ENCODE measurements around the gene FSIP1. TPM values are rescaled to one million over a fixed set of nuclear protein-coding genes. Genes with fewer than 3 reads are reported as not detected.
A peak's percentile ranks its signal among the peaks of the same experiment; 100 is the strongest.
"Not testable (repeated sequence)": the region's sequence is repeated elsewhere in the genome, so short reads cannot be mapped to it uniquely, and the experiment has no call there.

The FSIP1 gene
- total RNA-seq: 0.27 TPM

DNA sequence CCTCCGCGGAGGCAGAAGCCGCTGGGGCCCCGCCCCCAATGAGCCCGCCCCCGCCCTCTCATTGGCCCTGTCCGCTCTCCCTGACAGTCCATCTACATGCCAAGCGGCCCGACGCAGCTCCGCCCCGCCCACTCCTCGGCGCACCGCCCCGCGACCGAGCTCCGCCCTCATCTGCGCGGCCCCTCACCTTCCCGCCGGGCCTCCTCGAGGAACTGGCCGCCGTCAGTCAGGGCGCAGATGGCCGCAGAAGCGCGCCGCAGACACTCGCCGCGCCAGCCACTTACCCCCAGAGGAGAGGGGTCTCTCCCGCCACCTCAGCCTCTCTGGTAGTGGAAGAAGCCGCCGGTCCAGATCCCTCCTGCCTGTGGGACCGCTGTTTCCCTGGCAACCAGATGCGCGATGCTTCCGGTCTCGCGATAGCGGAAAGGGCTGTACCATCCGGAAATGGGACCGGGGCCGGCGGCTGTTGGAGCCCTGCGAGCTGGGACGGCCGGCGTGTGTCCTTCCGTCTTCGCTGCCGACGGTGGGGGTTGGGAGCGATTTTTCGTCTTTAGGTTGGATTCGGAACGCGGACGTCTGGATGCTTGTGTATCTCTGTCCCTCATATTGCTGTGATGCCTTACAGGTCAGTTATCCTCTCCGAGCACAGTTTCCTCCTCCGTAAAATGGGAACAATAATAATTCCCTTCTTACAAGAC, at the start of gene FSIP1:
TSS of gene FSIP1 (minus strand) at position 401 of the 698 bp plus-strand sequence. CDS start 6,317 bp downstream, outside the sequence.
- peak; percentile 93 to 95 (median 93) for DNase-seq (ENCODE audit: low read depth in 2 of 3, low spot score in 2 of 3)

DNA sequence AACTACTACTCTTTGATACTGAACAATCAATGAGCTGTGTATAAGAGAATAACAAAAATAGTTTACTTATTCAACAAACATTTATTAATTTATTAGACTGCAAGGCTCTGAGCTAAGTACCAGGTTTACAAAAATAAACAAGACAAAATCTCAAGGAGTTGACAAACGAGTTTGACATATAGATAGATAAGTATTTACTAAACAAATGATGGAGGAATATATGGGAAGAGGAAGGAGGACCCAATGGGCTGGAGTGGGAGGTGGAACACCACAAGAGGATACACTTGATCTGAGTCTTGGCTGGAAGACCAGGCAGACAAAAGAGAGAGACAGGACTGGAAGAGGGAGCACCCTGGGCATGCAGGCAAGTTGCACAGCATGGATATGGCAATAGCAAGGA, 47.5 kb upstream of the FSIP1 start:
- no peak for DNase-seq (ENCODE audit: low read depth in 2 of 3, low spot score in 2 of 3)

DNA sequence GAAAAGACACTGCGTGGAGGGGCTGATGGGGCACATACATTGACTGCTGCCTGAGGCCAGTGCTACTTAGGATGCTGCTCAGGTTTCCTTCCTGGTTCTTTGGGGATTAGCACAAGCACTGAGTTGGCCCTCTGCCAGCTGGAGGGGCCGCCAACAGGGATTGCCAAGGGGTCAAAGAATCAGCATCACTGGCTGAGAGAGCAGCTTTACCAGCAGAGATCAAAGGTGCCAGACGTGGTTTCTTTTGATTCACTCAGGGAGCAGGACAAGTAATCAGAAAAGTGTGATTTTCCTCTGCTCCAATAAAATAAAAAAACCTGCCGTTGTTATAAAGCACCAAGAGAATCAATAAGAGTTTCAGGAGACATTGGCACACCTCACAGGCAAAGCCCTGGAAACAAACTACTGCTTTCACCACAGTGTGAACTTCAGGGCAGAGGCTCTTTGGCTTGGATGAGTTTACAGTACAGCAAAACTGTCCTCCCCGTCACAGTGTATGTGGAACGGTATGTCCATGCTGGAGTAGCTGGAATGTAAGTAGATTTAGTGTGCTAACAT, 45.8 kb upstream of the FSIP1 start:
- no peak for DNase-seq (ENCODE audit: low read depth in 2 of 3, low spot score in 2 of 3)

DNA sequence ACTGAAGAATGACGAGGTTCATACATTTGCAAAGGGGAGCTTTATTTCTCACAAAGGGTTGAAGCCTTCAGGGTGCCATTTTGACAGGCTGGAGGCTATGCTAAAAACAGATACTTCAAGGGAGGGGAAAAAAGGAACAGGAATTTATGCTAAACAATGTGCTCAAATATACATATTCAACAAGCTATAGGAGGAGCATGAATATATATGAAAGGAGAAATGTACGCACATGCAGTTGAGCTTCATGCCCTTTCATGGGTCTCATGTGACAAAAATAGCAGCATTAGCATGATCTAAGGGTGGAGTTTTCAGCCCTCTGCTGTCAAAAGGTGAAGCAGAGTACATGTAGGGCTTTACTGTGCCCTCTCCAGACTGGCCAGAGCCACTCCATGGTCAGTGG, 44.3 kb upstream of the FSIP1 start:
- DNase-seq (ENCODE audit: low read depth in 2 of 3, low spot score in 2 of 3): no peak

DNA sequence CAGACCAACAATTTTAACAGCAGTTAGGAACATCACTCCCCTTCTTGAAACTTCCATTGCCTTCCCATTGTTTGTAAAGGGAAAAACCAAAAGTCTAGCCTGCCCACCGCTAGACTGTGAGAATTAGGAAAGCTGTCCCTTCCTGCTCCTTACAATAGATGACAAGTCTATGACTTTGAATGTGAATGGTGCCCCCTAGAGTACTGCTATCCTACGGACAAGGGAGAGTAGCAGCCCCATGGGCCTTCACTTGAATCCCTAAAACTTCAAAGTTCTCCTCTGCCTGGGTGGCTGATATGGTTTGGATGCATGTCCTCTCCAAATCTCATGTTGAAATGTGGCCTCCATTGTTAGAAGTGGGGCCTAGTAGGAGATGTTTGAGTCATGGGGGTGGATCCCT, 41.0 kb upstream of the FSIP1 start:
- DNase-seq (ENCODE audit: low read depth in 2 of 3, low spot score in 2 of 3): no peak

DNA sequence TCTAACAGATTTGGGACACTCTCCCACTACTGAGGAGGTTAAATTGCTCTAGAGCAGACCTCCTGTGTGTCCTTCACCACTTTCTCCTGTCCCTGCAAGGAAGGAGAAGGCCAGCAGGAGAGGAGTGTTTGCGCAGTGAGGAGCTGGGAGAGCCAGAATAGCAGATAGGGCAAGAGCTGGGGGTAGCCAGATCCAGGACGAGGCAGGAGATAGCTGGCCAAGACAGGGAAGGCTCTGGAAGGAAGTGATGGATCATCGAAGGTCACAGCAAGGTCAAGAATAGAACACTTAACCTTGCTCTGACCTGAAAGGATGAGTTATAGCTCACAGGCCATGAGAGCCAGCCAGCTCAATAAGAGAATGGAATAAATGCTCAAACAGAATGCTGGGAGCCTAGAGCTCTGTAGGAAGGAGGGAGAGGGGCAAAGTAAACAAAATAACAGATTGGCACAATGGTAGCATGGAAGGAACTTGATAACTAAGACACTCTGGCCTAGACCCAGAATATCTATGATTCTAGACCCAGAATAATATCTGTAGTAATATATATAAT, 37.5 kb upstream of the FSIP1 start:
- DNase-seq (ENCODE audit: low read depth in 2 of 3, low spot score in 2 of 3): no peak

DNA sequence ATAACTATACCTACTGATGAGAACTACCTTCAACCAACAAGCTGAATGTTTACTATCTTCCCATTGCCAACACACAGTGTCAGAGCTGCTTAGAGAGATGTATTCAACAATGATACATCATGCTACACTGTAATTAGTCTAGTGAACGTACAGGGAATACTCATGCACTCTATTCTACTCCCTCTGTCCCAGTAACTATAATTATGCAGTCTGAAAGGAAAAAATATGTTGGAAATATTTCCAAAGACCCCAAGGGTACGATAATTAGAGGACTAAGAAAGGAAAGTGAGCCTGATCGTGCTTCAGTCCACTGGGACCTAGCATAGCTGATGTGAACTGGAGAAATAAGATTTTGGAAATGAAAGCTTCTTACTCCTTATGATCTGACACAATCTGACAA, 36.9 kb upstream of the FSIP1 start:
- DNase-seq (ENCODE audit: low read depth in 2 of 3, low spot score in 2 of 3): no peak

DNA sequence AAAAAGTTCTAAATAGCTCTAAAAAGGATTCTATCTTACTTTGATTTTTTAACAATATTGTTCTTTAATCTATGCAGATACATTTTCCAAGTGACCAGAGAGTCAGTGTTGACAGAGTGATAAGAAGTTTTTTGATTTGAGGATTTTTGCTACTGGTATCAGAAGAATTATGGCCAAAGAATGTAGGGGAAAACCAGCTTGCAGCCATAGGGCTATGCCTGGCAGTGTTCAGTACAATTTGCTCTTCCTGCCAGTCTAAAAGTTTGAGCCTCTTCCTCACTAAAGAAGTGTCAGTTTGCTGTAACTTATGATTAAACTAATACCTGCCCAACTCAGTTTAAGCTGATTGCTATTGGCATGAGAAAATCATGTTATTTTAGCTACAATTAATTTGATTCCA, 35.3 kb upstream of the FSIP1 start:
- no peak for DNase-seq (ENCODE audit: low read depth in 2 of 3, low spot score in 2 of 3)

DNA sequence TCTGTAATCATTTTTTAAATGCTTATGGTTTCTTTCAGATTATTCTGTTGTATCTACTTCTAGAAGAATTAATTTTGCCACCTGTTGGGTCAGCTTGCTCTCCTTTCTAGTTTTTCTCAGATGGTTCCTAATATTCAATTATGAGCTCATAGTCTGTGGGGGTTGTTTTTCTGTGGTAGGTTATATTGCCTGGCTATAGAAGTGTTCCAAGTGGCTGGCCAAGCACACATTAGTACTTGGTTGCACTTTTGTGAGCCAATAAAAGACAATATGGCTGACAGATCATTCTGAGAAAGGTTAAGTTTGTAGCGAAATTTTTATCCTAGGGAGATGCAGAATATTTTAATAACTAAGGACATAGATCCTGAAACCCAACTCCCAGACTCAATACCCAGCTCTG, 31.8 kb upstream of the FSIP1 start:
- DNase-seq (ENCODE audit: low read depth in 2 of 3, low spot score in 2 of 3): no peak

DNA sequence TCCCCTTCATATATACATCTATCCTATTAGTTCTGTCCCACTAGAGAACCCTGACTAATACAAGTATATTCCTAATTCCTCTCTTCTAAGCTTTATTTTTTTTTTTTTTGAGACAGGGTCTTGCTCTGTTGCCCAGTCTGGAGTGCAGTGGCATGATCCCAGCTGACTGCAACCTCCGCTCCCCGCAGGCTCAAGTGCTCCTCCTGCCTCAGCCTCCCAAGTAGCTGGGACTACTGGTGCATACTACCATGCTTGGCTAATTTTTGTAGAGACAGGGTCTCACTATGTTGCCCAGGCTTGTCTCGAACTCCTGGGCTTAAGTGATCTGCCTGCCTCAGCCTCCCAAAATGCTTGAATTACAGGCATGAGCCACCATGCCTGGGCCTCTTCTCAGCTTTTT, 30.0 kb upstream of the FSIP1 start:
- not testable (repeated sequence) for DNase-seq (ENCODE audit: low read depth in 2 of 3, low spot score in 2 of 3)

DNA sequence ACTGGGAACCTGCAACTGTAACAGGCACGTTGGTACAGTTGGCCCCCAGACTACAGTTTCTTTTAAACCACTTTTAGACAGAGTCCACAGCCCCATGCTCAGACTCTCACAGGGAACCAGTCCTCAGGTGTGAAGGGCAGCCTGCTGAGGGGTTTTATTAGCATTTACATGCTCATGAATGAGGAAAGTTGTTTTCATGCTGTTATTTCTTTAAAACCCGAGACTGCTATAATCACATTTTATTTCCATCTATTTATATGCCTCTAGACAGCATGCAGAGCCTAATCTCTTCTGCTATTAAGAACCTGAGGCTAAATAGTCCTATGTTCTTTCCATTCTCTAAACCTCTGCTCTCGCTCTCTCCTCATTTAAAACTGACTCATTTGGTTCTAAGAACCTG, 26.3 kb upstream of the FSIP1 start:
- no peak for DNase-seq (ENCODE audit: low read depth in 2 of 3, low spot score in 2 of 3)

DNA sequence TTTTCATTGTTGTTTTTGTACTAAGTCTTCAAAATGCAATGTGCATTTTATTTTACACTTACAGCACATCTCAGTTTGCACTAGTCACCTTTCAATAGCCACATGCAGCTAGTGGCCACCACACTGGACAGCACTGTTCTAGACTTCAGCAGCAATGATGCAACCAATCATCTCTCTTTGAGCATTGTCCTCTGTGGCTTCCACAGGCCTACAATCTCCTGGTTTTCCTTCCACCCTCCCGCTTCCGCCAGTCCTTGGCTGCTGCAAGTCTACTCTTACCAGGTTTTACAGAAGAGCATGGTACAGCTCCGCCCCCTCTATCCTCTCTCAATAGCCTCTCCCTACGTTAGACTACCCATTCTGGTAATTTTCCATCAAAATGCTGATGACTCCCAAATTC, 25.1 kb upstream of the FSIP1 start:
- DNase-seq (ENCODE audit: low read depth in 2 of 3, low spot score in 2 of 3): no peak

DNA sequence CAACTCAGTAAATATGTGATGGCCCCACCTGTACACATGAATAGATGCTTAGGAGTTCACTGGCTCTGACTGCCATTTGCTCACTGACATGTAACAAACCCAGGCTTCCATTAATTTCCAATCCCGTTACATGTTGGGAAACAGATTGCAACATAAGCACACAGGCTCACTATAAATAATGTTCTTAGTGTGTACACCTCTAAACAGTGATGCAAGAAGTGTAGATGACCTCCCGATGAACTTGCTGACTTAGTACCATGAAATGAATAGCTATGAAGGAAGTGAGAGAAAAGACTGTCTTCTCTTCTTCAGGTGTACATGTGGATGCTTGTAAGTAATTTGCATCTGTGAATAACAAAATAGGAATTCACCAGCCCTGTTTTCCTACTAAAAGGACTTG, 21.4 kb upstream of the FSIP1 start:
- DNase-seq (ENCODE audit: low read depth in 2 of 3, low spot score in 2 of 3): no peak

DNA sequence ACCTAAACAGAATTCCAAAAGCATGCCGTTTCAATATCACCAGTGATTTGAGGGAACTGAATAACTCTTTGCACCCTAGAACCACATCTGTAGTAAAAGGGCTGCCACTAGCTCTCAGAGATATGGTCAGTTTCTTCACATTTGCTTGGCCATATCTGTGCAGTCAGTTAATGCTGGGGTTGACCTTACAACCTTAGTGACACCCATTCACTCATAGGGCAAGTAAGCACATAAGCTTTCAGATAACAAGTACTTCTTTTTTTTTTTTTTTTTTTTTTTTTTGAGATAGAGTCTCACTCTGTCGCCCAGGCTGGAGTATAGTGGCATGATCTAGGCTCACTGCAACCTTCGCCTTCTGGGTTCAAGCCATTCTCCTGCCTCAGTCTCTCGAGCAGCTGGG, 20.4 kb upstream of the FSIP1 start:
- DNase-seq (ENCODE audit: low read depth in 2 of 3, low spot score in 2 of 3): no peak

DNA sequence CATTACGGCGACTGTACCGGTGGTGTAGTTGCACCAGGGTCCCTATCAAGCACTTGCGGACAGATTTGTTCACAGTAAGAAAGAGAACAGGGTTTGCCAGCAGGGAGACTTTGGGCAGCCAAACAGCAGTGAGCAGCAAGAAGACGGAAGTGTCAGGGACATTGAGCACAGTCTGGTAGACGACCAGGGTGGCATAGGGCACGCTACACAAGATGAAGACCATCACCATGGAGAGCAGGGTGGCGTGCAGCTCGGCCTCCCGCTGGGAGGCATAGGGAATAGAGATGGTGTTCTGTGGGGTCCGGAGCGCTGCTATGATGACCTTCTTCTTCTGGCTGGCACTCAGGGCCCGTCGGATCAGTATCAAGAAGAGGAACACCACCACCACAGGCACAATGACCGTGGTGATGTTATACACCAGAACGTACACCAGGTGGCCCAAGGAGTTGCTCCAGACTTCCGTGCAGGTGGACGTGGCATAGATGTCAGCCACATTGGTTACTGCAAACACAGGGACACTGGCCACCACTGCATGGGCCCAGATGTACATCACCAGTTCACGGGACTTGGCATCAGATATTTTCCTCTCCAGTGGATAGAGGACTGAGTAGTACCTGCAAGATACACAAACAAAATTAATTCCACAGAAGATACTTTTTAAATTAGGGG, 19.1 kb upstream of the FSIP1 start:
- peak in 1 of 3 donors; percentile 20 for DNase-seq (ENCODE audit: low read depth in 2 of 3, low spot score in 2 of 3)

DNA sequence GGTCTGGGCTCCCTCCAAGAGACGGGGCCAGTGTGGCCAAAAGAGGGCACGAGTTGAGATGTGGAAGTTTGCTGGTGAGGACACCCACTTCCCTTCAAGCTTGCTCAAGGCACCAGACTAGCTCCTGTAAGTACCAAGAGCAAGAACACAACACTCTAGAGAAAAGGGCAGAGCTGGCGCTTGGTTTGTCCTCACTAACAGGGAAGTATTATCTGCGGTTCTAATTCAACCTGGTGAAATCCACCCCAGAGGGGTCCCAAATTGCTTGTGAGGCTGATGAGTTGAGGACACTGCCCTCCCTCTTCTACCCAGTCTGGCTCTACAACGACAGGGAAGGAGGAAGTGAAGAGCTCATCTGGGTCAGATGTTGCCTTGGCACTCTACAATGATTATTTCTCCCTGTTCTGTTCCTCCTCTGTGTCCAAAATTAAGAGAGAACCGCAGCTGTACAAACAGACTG, 16.9 kb upstream of the FSIP1 start:
- DNase-seq (ENCODE audit: low read depth in 2 of 3, low spot score in 2 of 3): no peak

DNA sequence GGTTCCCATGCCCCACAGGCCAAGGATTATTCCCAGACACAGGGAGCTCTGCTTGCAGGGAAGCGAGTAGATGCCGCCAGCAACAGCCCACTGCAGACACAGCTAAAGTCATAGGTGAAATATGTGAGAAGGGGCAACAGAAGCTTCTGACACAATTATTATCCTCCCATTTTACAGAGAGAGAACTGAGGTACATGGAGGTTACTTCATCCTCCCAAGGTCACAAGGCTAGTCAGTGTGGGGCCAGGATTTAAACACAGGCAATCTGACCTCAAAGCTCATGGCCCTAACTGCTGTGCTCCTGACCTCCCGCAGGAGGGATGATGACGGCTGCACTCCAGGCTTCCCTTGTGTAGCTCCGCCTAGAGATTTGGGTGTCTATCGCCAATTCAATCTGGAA, 15.7 kb upstream of the FSIP1 start:
- no peak for DNase-seq (ENCODE audit: low read depth in 2 of 3, low spot score in 2 of 3)

DNA sequence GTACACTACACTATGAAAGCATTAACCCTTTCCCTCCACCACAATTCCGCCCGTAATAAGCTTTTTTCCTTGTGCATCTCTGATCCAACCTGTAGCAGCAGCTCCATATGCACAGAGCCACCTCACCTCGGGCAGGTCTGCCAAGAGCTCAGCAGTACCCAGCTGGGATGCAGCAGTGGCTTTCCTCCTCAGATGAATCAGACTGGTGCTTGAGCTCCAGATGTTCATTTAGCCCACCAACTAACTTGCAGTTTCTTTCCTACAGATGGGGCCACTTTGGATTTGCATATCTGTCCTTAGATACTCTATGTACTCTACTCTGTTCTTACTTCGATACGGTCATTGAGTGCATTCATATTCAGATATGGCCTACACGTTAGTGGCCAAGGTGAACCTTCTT, 14.8 kb upstream of the FSIP1 start:
- no peak for DNase-seq (ENCODE audit: low read depth in 2 of 3, low spot score in 2 of 3)

DNA sequence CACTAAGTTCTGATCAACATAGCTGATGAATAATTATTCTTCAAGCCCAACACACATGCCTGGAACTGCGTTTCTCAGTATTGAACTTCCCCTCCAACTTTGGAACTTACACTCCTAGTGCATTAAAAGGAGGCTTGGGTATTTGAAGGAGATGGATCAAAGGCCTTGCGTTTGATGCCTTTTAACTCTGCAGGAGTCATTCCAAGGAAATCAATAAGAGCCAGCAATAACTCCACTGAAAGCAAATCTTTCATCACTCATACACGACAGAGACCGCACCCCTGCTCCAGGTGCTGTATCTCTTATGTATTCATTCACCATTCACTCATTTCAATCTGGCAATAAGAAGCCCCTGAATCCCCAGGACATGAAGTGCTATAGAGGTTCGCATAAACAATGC, 14.0 kb upstream of the FSIP1 start:
- DNase-seq (ENCODE audit: low read depth in 2 of 3, low spot score in 2 of 3): no peak

DNA sequence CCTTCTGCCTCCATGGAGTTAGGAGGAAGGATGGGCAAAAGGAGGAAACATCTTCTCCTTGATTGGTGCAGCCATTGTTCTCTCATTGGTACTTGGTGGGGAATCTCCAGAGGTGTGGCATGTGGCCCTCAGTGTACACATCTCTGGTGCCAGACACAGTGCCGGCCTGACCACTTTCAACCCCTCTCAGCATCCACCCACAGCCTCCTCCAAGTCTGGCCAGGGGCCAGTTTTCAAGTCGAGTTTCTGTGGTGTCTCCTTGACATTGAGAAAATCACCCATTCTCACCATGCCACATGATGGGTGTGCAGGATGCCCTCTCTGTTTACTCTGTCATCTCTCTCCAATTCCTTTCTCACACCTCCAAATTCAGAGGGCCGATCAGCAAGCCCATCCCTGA, 12.8 kb upstream of the FSIP1 start:
- DNase-seq (ENCODE audit: low read depth in 2 of 3, low spot score in 2 of 3): no peak

DNA sequence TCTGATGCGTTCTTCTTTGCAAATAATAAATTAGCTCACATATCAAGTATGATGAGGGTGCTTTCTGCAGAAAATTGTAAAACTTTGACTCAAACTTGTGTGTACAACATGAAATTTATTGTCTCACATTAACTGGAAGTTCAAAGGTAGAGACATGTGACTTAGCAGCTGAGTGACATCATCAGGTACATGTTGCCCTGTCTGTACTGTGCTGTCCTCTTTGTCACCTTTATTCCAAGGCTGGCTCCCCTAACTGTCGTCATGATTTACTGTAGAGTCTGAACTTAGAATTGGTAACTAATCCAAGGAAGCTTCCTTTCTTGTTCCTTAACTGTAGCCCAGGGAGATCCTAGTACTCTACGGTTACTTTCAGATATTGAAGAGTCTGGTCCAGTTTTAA, 12.3 kb upstream of the FSIP1 start:
- DNase-seq (ENCODE audit: low read depth in 2 of 3, low spot score in 2 of 3): no peak

DNA sequence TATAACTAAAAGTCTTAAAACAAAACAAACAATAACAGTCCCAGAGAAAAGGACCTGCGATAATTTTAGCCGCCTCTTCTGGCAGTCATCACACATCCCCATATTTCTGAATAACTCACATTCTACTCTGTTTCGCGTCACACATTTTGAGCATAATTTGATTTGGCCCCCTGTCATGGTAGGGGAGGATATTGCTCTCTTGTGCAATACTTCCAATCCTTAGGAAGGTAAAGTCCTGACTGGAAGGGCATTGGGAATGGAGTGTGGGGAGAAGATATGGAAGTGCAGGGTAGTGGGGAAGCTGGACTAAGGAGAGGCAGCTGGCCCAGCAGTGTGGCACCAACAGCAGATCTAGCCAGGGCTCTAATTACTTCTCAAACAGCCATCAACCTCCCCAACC, 11.3 kb upstream of the FSIP1 start:
- no peak for DNase-seq (ENCODE audit: low read depth in 2 of 3, low spot score in 2 of 3)

All from hematopoietic multipotent progenitor cell (in vitro differentiated cells).